ENCODE data around the gene BOLL.
"Not testable (repeated sequence)": the region's sequence is repeated elsewhere in the genome, so short reads cannot be mapped to it uniquely, and the experiment has no call there.

The BOLL gene

GRCh38 chr2:197704434-197705120 lies 80.5 kb downstream of the BOLL start:
- no peak for TF ChIP-seq CTCF (conservative IDR thresholded peaks at IDR 0.05; ENCODE audit: low read depth, low read length)
- peak overlapping the region; percentile 88 for H3K27ac ChIP-seq

GRCh38 chr2:197700960-197701359 lies 84.2 kb downstream of the BOLL start:
- H2AFZ ChIP-seq (ENCODE audit: low read depth), result no peak overlapping the region
- peaks cover 26% of the 10 kb centered on the region for H3K4me1 ChIP-seq (ENCODE audit: low read depth, poor library complexity, severe bottlenecking)
- H3K79me2 ChIP-seq (ENCODE audit: insufficient read depth, low read depth), result peaks cover 7% of the 10 kb centered on the region
- no peak overlapping the region for H3K9ac ChIP-seq
- no peak overlapping the region for H3K4me2 ChIP-seq
- no peak overlapping the region for H3K27ac ChIP-seq
- no peak for TF ChIP-seq CTCF (conservative IDR thresholded peaks at IDR 0.05; ENCODE audit: low read depth, low read length)
- H3K4me3 ChIP-seq (IDR thresholded peaks at IDR 0.05; ENCODE audit: insufficient read depth, low read depth, low read length), result no peak overlapping the region
- no peaks in the 10 kb centered on the region for H3K36me3 ChIP-seq (ENCODE audit: insufficient read depth)
- no peaks in the 10 kb centered on the region for H3K27me3 ChIP-seq (ENCODE audit: insufficient read depth, low read depth)
- H4K20me1 ChIP-seq (ENCODE audit: insufficient read depth), result no peaks in the 10 kb centered on the region

More at GRCh38 chr2:197704434-197705120, 80.5 kb downstream of the BOLL start:
- Histone ChIP-seq H3K79me2 (ENCODE audit: insufficient read depth, low read depth) (peaks cover 42% of the 10 kb centered on the region), H3K27me3 (ENCODE audit: insufficient read depth, low read depth) (no peaks in the 10 kb centered on the region), H3K4me1 (ENCODE audit: low read depth, poor library complexity, severe bottlenecking) (peaks cover 30% of the 10 kb centered on the region), H3K4me2 (peak overlapping the region; percentile 90), H4K20me1 (ENCODE audit: insufficient read depth) (peaks cover 25% of the 10 kb centered on the region), H3K9ac (peak overlapping the region; percentile 76), H2AFZ (ENCODE audit: low read depth) (peak overlapping the region; percentile 99), H3K4me3 (IDR thresholded peaks at IDR 0.05; ENCODE audit: insufficient read depth, low read depth, low read length) (no peak overlapping the region), H3K36me3 (ENCODE audit: insufficient read depth) (no peaks in the 10 kb centered on the region)

DNA sequence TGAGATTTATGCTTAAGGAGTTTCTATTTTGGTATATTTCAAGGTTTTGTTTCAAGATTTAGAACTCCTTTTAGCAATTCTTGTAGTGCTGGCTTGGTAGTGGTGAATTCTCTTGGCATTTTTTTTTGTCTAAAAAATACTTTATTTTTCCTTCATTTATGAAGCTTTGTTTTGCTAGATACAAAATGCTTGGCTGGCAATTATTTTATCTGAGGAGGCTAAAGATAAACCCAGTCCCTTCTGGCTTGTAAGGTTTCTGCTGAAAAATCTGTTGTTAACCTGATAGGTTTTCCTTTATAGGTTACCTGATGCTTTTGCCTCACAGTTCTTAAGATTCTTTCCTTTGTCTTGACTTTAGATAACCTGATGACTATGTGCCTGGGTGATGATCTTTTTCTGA lies 85.4 kb downstream of the BOLL start:
- not testable (repeated sequence) for H3K79me2 ChIP-seq (ENCODE audit: insufficient read depth, low read depth); H4K20me1 ChIP-seq (ENCODE audit: insufficient read depth); H3K36me3 ChIP-seq (ENCODE audit: insufficient read depth); H3K27me3 ChIP-seq (ENCODE audit: insufficient read depth, low read depth); H3K4me3 ChIP-seq (IDR thresholded peaks at IDR 0.05; ENCODE audit: insufficient read depth, low read depth, low read length); H3K9ac ChIP-seq; H3K27ac ChIP-seq; H3K4me2 ChIP-seq; H2AFZ ChIP-seq (ENCODE audit: low read depth)
- peaks cover 25% of the 10 kb centered on the region for H3K4me1 ChIP-seq (ENCODE audit: low read depth, poor library complexity, severe bottlenecking)

DNA sequence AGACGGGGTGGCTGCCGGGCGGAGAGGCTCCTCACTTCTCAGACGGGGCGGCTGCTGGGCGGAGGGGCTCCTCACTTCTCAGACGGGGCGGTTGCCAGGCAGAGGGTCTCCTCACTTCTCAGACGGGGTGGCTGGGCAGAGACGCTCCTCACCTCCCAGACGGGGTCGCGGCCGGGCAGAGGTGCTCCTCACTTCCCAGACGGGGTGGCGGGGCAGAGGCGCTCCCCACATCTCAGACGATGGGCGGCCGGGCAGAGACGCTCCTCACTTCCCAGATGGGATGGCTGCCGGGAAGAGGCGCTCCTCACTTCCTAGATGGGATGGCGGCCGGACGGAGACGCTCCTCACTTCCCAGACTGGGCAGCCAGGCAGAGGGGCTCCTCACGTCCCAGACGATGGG lies 88.5 kb downstream of the BOLL start:
- not testable (repeated sequence) for H3K9ac ChIP-seq; H3K36me3 ChIP-seq (ENCODE audit: insufficient read depth); H3K4me3 ChIP-seq (IDR thresholded peaks at IDR 0.05; ENCODE audit: insufficient read depth, low read depth, low read length); H4K20me1 ChIP-seq (ENCODE audit: insufficient read depth); H3K27me3 ChIP-seq (ENCODE audit: insufficient read depth, low read depth); H3K4me2 ChIP-seq; H3K79me2 ChIP-seq (ENCODE audit: insufficient read depth, low read depth); H3K27ac ChIP-seq; H2AFZ ChIP-seq (ENCODE audit: low read depth)
- peaks cover 13% of the 10 kb centered on the region for H3K4me1 ChIP-seq (ENCODE audit: low read depth, poor library complexity, severe bottlenecking)

- H3K4me3 ChIP-seq (IDR thresholded peaks at IDR 0.05; ENCODE audit: insufficient read depth, low read depth, low read length); H3K79me2 ChIP-seq (ENCODE audit: insufficient read depth, low read depth); H3K4me2 ChIP-seq; H3K27ac ChIP-seq; H3K36me3 ChIP-seq (ENCODE audit: insufficient read depth); H4K20me1 ChIP-seq (ENCODE audit: insufficient read depth); H3K27me3 ChIP-seq (ENCODE audit: insufficient read depth, low read depth); H2AFZ ChIP-seq (ENCODE audit: low read depth); H3K9ac ChIP-seq: not testable (repeated sequence)
- H3K4me1 ChIP-seq (ENCODE audit: low read depth, poor library complexity, severe bottlenecking), result peaks cover 13% of the 10 kb centered on the region
Observed at GRCh38 chr2:197695971-197696370, 89.1 kb downstream of the BOLL start.

DNA sequence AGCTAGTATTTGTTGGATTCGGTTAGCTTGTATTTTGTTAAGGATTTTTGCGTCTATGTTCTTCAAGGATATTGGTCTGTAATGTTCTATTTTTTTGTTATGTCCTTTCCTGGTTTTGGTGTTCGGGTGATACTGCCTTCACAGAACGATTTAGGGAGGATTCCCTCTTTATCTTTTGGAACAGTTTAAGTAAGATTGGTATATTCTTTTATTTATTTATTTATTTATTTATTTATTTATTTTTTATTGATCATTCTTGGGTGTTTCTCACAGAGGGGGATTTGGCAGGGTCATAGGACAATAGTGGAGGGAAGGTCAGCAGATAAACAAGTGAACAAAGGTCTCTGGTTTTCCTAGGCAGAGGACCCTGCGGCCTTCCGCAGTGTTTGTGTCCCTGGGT lies 89.9 kb downstream of the BOLL start:
- H3K4me2 ChIP-seq; H3K27ac ChIP-seq; H3K36me3 ChIP-seq (ENCODE audit: insufficient read depth): not testable (repeated sequence)

More for the DNA sequence above, 89.9 kb downstream of the BOLL start:
- not testable (repeated sequence) for H3K9ac ChIP-seq; H3K79me2 ChIP-seq (ENCODE audit: insufficient read depth, low read depth); H3K4me3 ChIP-seq (IDR thresholded peaks at IDR 0.05; ENCODE audit: insufficient read depth, low read depth, low read length); H4K20me1 ChIP-seq (ENCODE audit: insufficient read depth); H3K27me3 ChIP-seq (ENCODE audit: insufficient read depth, low read depth); H2AFZ ChIP-seq (ENCODE audit: low read depth)
- peaks cover 13% of the 10 kb centered on the region for H3K4me1 ChIP-seq (ENCODE audit: low read depth, poor library complexity, severe bottlenecking)

Data from KMS-11 (cell line).